NT2/D1 (cell line): ENCODE data around the gene RPS6KA3.

Experiments
- DNase-seq: peaks from one replicate; pipeline ENCODE4 v3.0.0-alpha.2; 2011; ENCODE audit warnings: low read depth, low spot score
- H3K27me3 ChIP-seq: 2 replicates; pipeline ENCODE4 v1.6.0; 2011; ENCODE audit warnings: mild to moderate bottlenecking; ENCODE audit not compliant: insufficient read length, insufficient read depth
- H3K36me3 ChIP-seq: 2 replicates; pipeline ENCODE4 v1.6.1; 2011; ENCODE audit warnings: mild to moderate bottlenecking, low read length, mixed read lengths; ENCODE audit not compliant: insufficient read depth, insufficient read length
- H3K4me1 ChIP-seq: 2 replicates; pipeline ENCODE4 v1.5.1; 2011; ENCODE audit not compliant: insufficient read depth, insufficient read length
- H3K4me3 ChIP-seq: 2 replicates; pipeline ENCODE4 v1.5.1; 2011; ENCODE audit warnings: low read depth; ENCODE audit not compliant: insufficient read length
- H3K9ac ChIP-seq: 2 replicates; pipeline ENCODE4 v1.6.0; 2011; ENCODE audit warnings: low read depth; ENCODE audit not compliant: insufficient read length
- H3K9me3 ChIP-seq: 2 replicates; pipeline ENCODE4 v1.5.1; 2011; ENCODE audit warnings: mild to moderate bottlenecking, low read length; ENCODE audit not compliant: insufficient read depth
- SUZ12 ChIP-seq: IDR thresholded peaks from 2 replicates; pipeline ENCODE4 v1.6.1; 2011; ENCODE audit not compliant: insufficient read length, insufficient read depth; ENCODE audit errors: extremely low read depth
- YY1 ChIP-seq: IDR thresholded peaks from 2 replicates; pipeline ENCODE4 v1.6.1; 2011; ENCODE audit not compliant: insufficient read length, insufficient read depth
- ZNF274 ChIP-seq: IDR thresholded peaks from 2 replicates; pipeline ENCODE4 v1.6.1; 2011; ENCODE audit warnings: mild to moderate bottlenecking, low read depth, low read length

The RPS6KA3 gene

DNA sequence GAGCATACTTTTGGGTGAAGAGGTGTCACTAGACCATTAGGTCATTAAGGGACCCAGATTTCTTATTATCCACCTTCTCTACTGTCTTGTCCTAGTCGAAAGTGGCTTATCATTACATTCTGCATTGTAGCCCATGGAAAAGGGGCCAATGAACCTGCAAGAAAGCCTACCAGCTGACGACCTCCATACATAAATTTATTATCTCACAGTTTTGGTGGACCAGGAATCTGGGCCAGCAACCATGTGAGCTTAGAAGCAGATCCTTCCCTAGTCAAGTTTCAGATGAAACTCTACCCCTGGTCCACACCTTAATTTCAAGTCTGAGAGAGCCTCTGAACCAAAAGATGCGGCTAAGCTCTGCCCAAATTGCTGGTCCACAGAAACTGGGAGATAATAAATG lies 37.6 kb downstream of the RPS6KA3 start:
- Histone ChIP-seq H3K27me3 (no peaks in the 10 kb centered on the region), H3K36me3 (peaks cover 26% of the 10 kb centered on the region), H3K9ac (no peak overlapping the region), H3K9me3 (no peaks in the 10 kb centered on the region), H3K4me1 (no peaks in the 10 kb centered on the region), H3K4me3 (no peak overlapping the region)
- TF ChIP-seq YY1 (no peak), SUZ12 (no peak), ZNF274 (no peak)
- no peak for DNase-seq

DNA sequence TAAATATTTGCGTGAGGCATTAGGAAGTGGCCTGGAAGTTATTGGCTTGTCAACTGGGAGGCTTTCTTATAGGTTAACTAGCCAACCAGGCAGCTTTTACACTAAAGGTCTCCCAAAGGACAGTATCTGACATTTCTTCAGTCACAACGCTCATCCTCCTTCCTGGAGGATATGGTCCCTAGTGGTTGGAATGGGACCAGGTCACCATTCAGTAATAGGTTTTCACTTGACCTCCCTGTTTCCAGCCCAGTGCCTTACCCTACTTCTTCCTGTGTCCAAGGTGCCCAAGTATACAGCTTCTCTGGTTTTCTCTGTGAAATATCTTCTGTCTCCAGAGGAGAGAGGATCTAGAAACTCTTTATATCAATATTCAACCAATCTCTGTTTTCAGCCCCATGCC lies 38.5 kb downstream of the RPS6KA3 start:
- TF ChIP-seq SUZ12 (no peak), ZNF274 (no peak), YY1 (no peak)
- Histone ChIP-seq H3K9ac (no peak overlapping the region), H3K4me3 (no peak overlapping the region), H3K36me3 (peaks cover 19% of the 10 kb centered on the region), H3K9me3 (no peaks in the 10 kb centered on the region), H3K4me1 (no peaks in the 10 kb centered on the region), H3K27me3 (no peaks in the 10 kb centered on the region)
- no peak for DNase-seq

DNA sequence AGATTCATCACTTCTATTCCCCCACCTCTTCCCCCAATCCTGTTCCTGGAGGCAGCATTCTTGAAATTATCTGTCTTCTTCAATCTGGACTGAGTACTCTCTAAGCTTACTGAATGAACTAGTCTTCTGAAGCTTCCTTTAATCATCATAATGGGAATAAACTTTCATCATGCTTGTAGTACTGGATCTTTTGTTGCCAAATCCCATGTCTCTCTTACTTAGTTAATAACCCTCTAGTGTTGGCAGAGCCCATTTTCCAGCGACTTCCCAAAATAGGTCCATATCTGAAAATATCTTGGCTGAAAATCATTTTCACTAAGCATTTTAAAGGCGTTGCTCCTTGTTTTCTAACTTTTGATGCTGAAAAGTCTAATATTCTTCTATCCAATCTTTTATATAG lies 39.6 kb downstream of the RPS6KA3 start:
- Histone ChIP-seq H3K27me3 (no peaks in the 10 kb centered on the region), H3K9me3 (no peaks in the 10 kb centered on the region), H3K4me1 (no peaks in the 10 kb centered on the region), H3K36me3 (peaks cover 16% of the 10 kb centered on the region), H3K9ac (no peak overlapping the region), H3K4me3 (no peak overlapping the region)
- TF ChIP-seq ZNF274 (no peak), SUZ12 (no peak), YY1 (no peak)
- DNase-seq = no peak

DNA sequence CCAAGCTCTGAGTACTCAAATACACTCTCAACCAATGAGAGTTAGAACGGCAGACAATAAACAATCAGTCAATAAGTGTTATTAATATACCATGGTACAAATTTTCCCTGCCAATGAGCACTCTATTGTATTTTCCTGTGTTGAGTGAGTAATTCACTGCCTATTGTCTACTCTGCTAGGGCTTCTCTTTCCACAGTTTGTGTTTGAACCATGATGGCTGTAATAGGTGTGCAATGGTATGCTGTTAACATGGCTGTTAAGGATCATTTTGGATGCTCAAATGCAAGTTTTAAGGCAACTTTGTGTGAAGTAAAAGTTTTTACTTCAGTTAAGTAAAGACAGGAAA lies 41.2 kb downstream of the RPS6KA3 start:
- TF ChIP-seq ZNF274 = no peak
- TF ChIP-seq SUZ12 = no peak
- no peak for TF ChIP-seq YY1
- no peak overlapping the region for H3K4me3 ChIP-seq
- H3K27me3 ChIP-seq = no peaks in the 10 kb centered on the region
- peaks cover 12% of the 10 kb centered on the region for H3K36me3 ChIP-seq
- DNase-seq = no peak
- H3K9ac ChIP-seq = no peak overlapping the region
- H3K4me1 ChIP-seq = no peaks in the 10 kb centered on the region
- H3K9me3 ChIP-seq = no peaks in the 10 kb centered on the region

DNA sequence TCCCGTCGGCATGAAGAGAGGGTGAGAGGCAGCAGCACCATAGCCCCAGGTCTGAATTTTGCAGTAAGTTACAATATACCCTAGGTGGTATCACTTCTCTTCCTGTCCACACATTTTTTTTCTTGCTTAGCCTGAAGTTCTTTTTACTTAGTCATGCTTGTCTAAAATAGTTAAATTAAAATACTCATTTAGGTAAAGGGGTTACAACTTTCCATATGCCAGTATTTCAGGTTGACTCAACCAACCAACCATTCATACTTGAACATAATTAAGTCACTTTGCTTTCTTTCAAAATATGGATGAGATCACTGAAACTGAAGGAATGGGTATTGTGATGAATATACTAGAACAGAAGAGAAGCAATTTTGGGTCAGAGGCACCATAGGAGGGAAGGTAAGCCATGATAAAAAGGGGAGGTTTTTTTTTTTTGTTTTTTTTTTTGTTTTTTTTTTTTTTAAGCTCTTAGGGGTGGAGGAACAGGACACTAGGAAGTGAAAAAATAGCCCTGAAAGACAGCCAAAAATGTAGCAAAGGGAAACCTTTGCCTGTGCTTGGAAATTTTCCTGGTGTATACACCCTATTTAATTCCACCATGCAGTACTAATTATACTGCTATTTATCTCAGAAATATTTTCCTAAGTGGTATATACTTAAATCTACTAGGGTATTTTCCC lies 41.8 kb downstream of the RPS6KA3 start:
- Histone ChIP-seq H3K9me3 (no peaks in the 10 kb centered on the region), H3K27me3 (no peaks in the 10 kb centered on the region), H3K36me3 (peaks cover 12% of the 10 kb centered on the region), H3K9ac (no peak overlapping the region), H3K4me3 (no peak overlapping the region), H3K4me1 (no peaks in the 10 kb centered on the region)
- no peak for DNase-seq
- TF ChIP-seq YY1 = no peak

DNA sequence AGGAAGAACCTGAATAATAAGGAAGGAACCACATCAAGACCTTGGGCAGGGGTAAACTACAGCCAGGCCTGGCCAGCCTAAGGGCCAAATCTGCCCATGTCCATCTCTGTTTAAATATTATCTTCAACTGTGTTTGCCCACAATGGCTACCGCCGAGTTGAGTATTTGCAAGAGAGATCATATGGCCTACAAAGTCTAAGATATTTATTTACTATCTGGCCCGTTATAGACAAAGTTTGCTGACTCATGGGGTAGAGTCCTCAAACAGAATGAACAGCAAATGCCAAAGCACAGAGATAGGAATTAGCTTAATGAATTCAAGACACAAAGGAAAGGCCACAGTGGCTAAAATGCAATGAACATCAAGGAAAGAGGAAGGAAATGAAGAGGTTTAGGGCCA lies 44.8 kb downstream of the RPS6KA3 start:
- Histone ChIP-seq H3K4me3 (no peak overlapping the region), H3K9me3 (no peaks in the 10 kb centered on the region), H3K27me3 (no peaks in the 10 kb centered on the region), H3K4me1 (no peaks in the 10 kb centered on the region), H3K9ac (no peak overlapping the region), H3K36me3 (no peaks in the 10 kb centered on the region)
- TF ChIP-seq SUZ12 (no peak), ZNF274 (no peak), YY1 (no peak)
- no peak for DNase-seq

DNA sequence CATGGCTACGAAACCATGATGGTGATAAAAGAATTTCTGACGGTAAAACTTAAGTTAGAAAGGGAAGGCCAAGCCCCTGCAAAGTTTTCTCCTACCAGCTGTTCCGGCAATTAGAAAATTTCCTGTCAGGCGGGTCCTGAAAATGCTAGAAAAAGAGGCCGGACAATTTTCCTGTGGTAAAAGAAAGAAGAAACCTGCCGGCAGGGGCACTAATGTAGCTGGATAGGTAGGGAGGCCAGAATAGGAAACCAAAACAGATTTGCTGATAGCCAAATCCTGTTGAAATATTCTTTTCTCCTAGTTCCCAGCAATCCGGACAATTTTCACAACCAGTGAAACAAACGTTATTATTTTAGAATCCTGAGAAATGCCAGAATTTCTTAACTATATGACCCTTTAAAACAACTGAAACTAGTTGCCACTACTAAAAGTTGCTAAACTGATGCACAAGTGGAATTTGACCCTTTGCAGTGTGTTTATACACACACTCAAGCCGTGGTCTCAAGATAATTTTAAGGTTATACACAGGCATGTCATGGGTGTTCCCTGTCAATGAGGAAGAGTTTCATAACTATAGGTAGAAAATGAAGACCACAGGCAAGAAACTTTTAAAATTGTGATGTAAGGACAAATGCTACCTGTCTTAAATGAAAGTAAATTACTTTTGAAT lies 47.7 kb downstream of the RPS6KA3 start:
- no peak overlapping the region for H3K9ac ChIP-seq
- no peaks in the 10 kb centered on the region for H3K27me3 ChIP-seq
- no peaks in the 10 kb centered on the region for H3K4me1 ChIP-seq
- TF ChIP-seq YY1 = no peak
- no peak for TF ChIP-seq SUZ12
- no peak for TF ChIP-seq ZNF274
- no peaks in the 10 kb centered on the region for H3K36me3 ChIP-seq
- no peak for DNase-seq
- H3K9me3 ChIP-seq = no peaks in the 10 kb centered on the region
- H3K4me3 ChIP-seq = no peak overlapping the region

DNA sequence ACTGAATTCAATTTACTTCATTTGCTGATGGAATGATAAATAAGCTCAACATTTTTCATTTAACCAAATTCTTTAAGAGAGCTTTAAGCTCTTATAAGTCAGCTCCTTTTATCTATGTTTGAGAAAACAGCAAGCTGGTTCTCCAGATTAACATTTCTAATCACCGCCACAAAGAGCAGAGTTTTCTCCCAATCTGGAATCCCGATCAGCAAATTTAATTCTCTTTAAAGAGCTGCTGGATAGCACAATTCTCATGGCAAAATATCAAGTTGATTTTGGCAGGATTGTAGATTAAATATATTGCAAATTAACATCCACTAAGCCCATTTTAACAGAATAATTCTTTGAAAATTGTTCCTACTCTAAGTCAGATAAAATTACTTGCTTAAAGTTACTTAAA lies 48.8 kb downstream of the RPS6KA3 start:
- H3K9ac ChIP-seq = no peak overlapping the region
- TF ChIP-seq ZNF274 = no peak
- TF ChIP-seq YY1 = no peak
- no peak for TF ChIP-seq SUZ12
- no peaks in the 10 kb centered on the region for H3K36me3 ChIP-seq
- H3K27me3 ChIP-seq = no peaks in the 10 kb centered on the region
- no peaks in the 10 kb centered on the region for H3K4me1 ChIP-seq
- DNase-seq = no peak
- H3K9me3 ChIP-seq = no peaks in the 10 kb centered on the region
- H3K4me3 ChIP-seq = no peak overlapping the region
